NB4 (cell line): ENCODE data around the gene CEBPB.

Experiments
- POLR2A ChIP-seq: IDR thresholded peaks from 2 replicates; pipeline ENCODE4 v1.6.1; 2011; ENCODE audit warnings: mild to moderate bottlenecking; ENCODE audit not compliant: insufficient read length; ENCODE audit errors: extremely low read depth
- TF ChIP-seq, protein P1 (sequence below): IDR thresholded peaks from one replicate; pipeline ENCODE4 v1.5.1; 2012; ENCODE audit warnings: low read depth, low read length

DNA sequence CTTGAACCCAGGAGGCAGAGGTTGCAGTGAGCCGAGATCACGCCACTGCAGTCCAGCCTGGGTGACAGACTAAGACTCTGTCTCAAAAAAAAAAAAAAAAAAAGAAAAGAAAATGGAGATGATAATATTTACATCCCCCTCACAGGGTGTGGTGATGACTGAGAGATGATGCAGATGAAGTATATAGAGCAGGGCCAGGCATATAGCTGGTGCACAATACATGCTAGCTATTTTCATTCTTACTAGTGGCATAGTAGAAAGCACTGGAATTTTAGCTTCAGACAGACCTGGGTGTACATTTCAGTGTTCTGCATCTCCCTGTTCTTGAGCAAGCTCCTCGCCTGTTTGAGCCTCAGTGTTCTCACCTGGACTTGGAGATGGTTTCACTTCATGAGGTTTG is 36.9 kb downstream of the CEBPB start:
- TF ChIP-seq, protein P1, sequence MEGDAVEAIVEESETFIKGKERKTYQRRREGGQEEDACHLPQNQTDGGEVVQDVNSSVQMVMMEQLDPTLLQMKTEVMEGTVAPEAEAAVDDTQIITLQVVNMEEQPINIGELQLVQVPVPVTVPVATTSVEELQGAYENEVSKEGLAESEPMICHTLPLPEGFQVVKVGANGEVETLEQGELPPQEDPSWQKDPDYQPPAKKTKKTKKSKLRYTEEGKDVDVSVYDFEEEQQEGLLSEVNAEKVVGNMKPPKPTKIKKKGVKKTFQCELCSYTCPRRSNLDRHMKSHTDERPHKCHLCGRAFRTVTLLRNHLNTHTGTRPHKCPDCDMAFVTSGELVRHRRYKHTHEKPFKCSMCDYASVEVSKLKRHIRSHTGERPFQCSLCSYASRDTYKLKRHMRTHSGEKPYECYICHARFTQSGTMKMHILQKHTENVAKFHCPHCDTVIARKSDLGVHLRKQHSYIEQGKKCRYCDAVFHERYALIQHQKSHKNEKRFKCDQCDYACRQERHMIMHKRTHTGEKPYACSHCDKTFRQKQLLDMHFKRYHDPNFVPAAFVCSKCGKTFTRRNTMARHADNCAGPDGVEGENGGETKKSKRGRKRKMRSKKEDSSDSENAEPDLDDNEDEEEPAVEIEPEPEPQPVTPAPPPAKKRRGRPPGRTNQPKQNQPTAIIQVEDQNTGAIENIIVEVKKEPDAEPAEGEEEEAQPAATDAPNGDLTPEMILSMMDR: no peak
- no peak for TF ChIP-seq POLR2A
